GM12891 (cell line): ENCODE results near the gene OLFM3.

ENCODE experiments used
- PAX5 ChIP-seq: IDR thresholded peaks from 2 replicates; pipeline ENCODE4 v1.6.1; 2011; ENCODE audit warnings: low read length, moderate library complexity, mild to moderate bottlenecking; ENCODE audit not compliant: insufficient read depth, severe bottlenecking
- POLR2A ChIP-seq: IDR thresholded peaks from 2 replicates; pipeline ENCODE4 v1.6.1; 2011; ENCODE audit warnings: low read depth, low read length, control low read depth
- POLR2AphosphoS5 ChIP-seq: IDR thresholded peaks from 2 replicates; pipeline ENCODE4 v1.6.1; 2011; ENCODE audit warnings: low read depth, low read length, control low read depth
- TAF1 ChIP-seq: IDR thresholded peaks from 2 replicates; pipeline ENCODE4 v1.6.1; 2011; ENCODE audit warnings: low read depth, low read length, control low read depth

DNA sequence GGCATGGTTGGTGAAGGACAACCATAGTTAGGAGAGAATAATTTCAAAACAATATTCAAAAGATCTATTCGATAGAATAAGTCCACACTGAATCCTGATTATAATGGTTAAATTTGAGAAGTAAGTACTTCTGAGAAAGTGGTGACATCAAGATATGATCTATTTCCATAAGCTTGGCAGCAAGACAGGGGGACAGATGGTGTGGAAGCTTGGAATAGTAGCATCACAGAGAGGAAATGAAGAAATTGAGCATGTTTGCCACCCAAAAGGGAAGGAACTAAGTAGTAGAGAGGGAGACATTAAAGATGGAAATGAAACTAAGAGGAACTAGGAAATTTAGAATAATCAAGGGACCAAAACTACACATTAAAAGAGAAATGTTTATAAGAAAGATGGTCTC is 94.5 kb downstream of the OLFM3 start:
- no peak for TF ChIP-seq POLR2A
- TF ChIP-seq POLR2AphosphoS5 = no peak
- TF ChIP-seq TAF1 = no peak
- TF ChIP-seq PAX5 = no peak
